IMR-90 (cell line): ENCODE measurements around the gene CPHXL2. TPM values are rescaled to one million over a fixed set of nuclear protein-coding genes. Genes with fewer than 3 reads are reported as not detected.

ENCODE experiments used
- ATAC-seq: fragments of 200-7000 bp; cut with Tn5 transposase; 2 replicates; pipeline ENCODE4 v1.9.1; 2020; ENCODE audit warnings: low read depth, mild to moderate bottlenecking, moderate library complexity
- BruUV-seq: library from RNA; stranded (reverse); fragments of 400-500 nt; replicated peaks from 2 replicates; lab custom pipeline; 2021; lab: Mats Ljungman, UMichigan
- CTCF ChIA-PET: fragments of 300-600 bp; formaldehyde crosslinking; extraction: SDS; loops from one replicate; lab custom pipeline; 2021; ENCODE audit warnings: antibody characterized with exemption; lab: Yijun Ruan, JAX
- POLR2A ChIA-PET: fragments of 300-600 bp; sonication (Branson Sonifier 250); formaldehyde crosslinking; loops from one replicate; lab custom pipeline; 2022; ENCODE audit warnings: antibody characterized with exemption; ENCODE audit not compliant: unreplicated experiment; lab: Charles Lee
- DNase-seq: peaks from one replicate; pipeline ENCODE4 v3.0.0; 2013
- H2AFZ ChIP-seq: replicated peaks from 2 replicates; pipeline ENCODE3; 2013; ENCODE audit warnings: low read length, mild to moderate bottlenecking; ENCODE audit not compliant: poor library complexity
- H2AK5ac ChIP-seq: 2 replicates; pipeline ENCODE4 v1.6.1; 2013; ENCODE audit warnings: low read depth, low read length, inconsistent platforms
- H2AK9ac ChIP-seq: replicated peaks from 2 replicates; pipeline ENCODE3; 2013; ENCODE audit warnings: mild to moderate bottlenecking, low read depth, low read length, moderate library complexity; ENCODE audit not compliant: poor library complexity
- H2BK120ac ChIP-seq: 2 replicates; pipeline ENCODE4 v1.6.1; 2013; ENCODE audit warnings: low read depth, low read length, inconsistent platforms
- H2BK15ac ChIP-seq: 3 replicates; pipeline ENCODE4 v1.6.1; 2013; ENCODE audit warnings: low read depth, low read length, inconsistent platforms
- H2BK20ac ChIP-seq: 2 replicates; pipeline ENCODE4 v1.6.1; 2013; ENCODE audit warnings: low read depth, mild to moderate bottlenecking, inconsistent platforms, low read length, moderate library complexity
- H2BK5ac ChIP-seq: 2 replicates; pipeline ENCODE4 v1.6.1; 2013; ENCODE audit warnings: mild to moderate bottlenecking, low read depth, low read length, inconsistent platforms; ENCODE audit not compliant: poor library complexity, severe bottlenecking
- H3K14ac ChIP-seq: replicated peaks from 2 replicates; pipeline ENCODE4 v1.6.1; 2013; ENCODE audit warnings: low read depth, low read length, inconsistent platforms
- H3K18ac ChIP-seq: 2 replicates; pipeline ENCODE4 v1.6.1; 2013; ENCODE audit warnings: low read depth, low read length, control low read depth
- H3K23ac ChIP-seq: 2 replicates; pipeline ENCODE4 v1.6.1; 2013; ENCODE audit warnings: low read depth, low read length, inconsistent platforms
- H3K27ac ChIP-seq: 2 replicates; pipeline ENCODE4 v1.5.1; 2013; ENCODE audit warnings: mild to moderate bottlenecking, control low read depth, low read length; ENCODE audit not compliant: insufficient read depth
- H3K27me3 ChIP-seq: 2 replicates; pipeline ENCODE4 v1.6.1; 2013; ENCODE audit warnings: low read length; ENCODE audit not compliant: control insufficient read depth, insufficient read depth
- H3K36me3 ChIP-seq: 2 replicates; pipeline ENCODE4 v1.6.1; 2013; ENCODE audit warnings: low read length, mixed read lengths; ENCODE audit not compliant: control insufficient read depth, insufficient read depth
- H3K4ac ChIP-seq: 2 replicates; pipeline ENCODE4 v1.6.1; 2013; ENCODE audit warnings: low read depth, low read length, inconsistent platforms
- H3K4me1 ChIP-seq: 2 replicates; pipeline ENCODE4 v1.6.1; 2013; ENCODE audit warnings: low read length, mixed read lengths; ENCODE audit not compliant: control insufficient read depth, insufficient read depth
- H3K4me2 ChIP-seq: 2 replicates; pipeline ENCODE4 v1.6.1; 2013; ENCODE audit warnings: low read depth, mild to moderate bottlenecking, control low read depth, low read length, moderate library complexity
- H3K4me3 ChIP-seq: 2 replicates; pipeline ENCODE4 v1.5.1; 2013; ENCODE audit warnings: low read depth, mild to moderate bottlenecking, control low read depth, low read length, moderate library complexity; ENCODE audit not compliant: insufficient read depth
- H3K56ac ChIP-seq: 2 replicates; pipeline ENCODE4 v1.6.1; 2013; ENCODE audit warnings: low read length, inconsistent platforms; ENCODE audit not compliant: insufficient read depth; ENCODE audit errors: extremely low read depth
- H3K79me1 ChIP-seq, 2 experiments: 2 replicates each; pipeline ENCODE4 v1.6.1; 2013; ENCODE audit warnings: low read length in 2 of 2, inconsistent platforms in 1 of 2, low read depth in 1 of 2
- H3K9ac ChIP-seq: 2 replicates; pipeline ENCODE4 v1.6.1; 2013; ENCODE audit warnings: low read depth, low read length, control low read depth
- H3K9me1 ChIP-seq: 2 replicates; pipeline ENCODE4 v1.6.1; 2013; ENCODE audit warnings: low read length, inconsistent platforms; ENCODE audit not compliant: insufficient read depth
- H3K9me3 ChIP-seq: 2 replicates; pipeline ENCODE4 v1.6.1; 2013; ENCODE audit warnings: low read length; ENCODE audit not compliant: control insufficient read depth, insufficient read depth
- H4K20me1 ChIP-seq: 2 replicates; pipeline ENCODE4 v1.6.1; 2013; ENCODE audit warnings: low read length, inconsistent platforms; ENCODE audit not compliant: insufficient read depth
- H4K5ac ChIP-seq: 2 replicates; pipeline ENCODE4 v1.6.1; 2013; ENCODE audit warnings: mild to moderate bottlenecking, low read depth, low read length, control low read depth
- H4K8ac ChIP-seq, 2 experiments: 2 replicates each; pipeline ENCODE4 v1.6.1; 2013; ENCODE audit warnings: low read depth in 2 of 2, low read length in 2 of 2, control low read depth in 1 of 2, inconsistent platforms in 1 of 2
- H4K91ac ChIP-seq: 2 replicates; pipeline ENCODE4 v1.6.1; 2013; ENCODE audit warnings: low read depth, low read length, inconsistent platforms; ENCODE audit not compliant: insufficient read depth
- BHLHE40 ChIP-seq: fragments of 150-350 bp; IDR thresholded peaks from 2 replicates; pipeline ENCODE4 v1.6.1; 2016; ENCODE audit warnings: mild to moderate bottlenecking, low read depth, low read length
- MXI1 ChIP-seq: IDR thresholded peaks from 2 replicates; pipeline ENCODE4 v1.6.1; 2012; ENCODE audit warnings: low read depth, mild to moderate bottlenecking, low read length, moderate library complexity, borderline replicate concordance
- NFE2L2 ChIP-seq: fragments of 150-350 bp; IDR thresholded peaks from 2 replicates; pipeline ENCODE4 v1.6.1; 2016; ENCODE audit warnings: low read depth, mild to moderate bottlenecking, low read length
- POLR2A ChIP-seq: IDR thresholded peaks from 2 replicates; pipeline ENCODE4 v1.6.1; 2012; ENCODE audit warnings: mild to moderate bottlenecking, low read depth, low read length
- RAD21 ChIP-seq: IDR thresholded peaks from 2 replicates; pipeline ENCODE4 v1.6.1; 2012; ENCODE audit warnings: low read length, improper control_type of control experiment
- RCOR1 ChIP-seq: IDR thresholded peaks from 2 replicates; pipeline ENCODE4 v1.6.1; 2012; ENCODE audit warnings: mild to moderate bottlenecking, low read length, improper control_type of control experiment; ENCODE audit not compliant: insufficient replicate concordance
- WGBS, 2 experiments: methylation state at CpG; one replicate each; pipeline versions ENCODE4 v1.1.5 to v1.1.7; 2013; ENCODE audit warnings: missing lambda C conversion rate in 2 of 2; ENCODE audit not compliant: insufficient read length in 1 of 2; ENCODE audit errors: extremely low coverage in 2 of 2; 5-methylcytosine and 5-hydroxymethylcytosine counted together
- dilution Hi-C: fragments of 300-500 bp; cut with HindIII; formaldehyde crosslinking; loops from one replicate; pipeline ENCODE4 v1.14.3; 2018; ENCODE audit warnings: low sequenced_read_pairs; ENCODE audit not compliant: unreplicated experiment
- in situ Hi-C: fragments of 300-500 bp; cut with MboI; formaldehyde crosslinking; loops from 3 replicates; pipeline ENCODE4 v1.14.3; 2019; ENCODE audit warnings: low sequenced_read_pairs, inconsistent platforms, mixed read lengths
- intact Hi-C: fragments of 100-400 bp; cut with micrococcal nuclease; formaldehyde crosslinking; loops from 2 replicates; pipeline ENCODE4 v1.10.0; 2022
- polyA plus RNA-seq, 3 experiments: library from polyadenylated mRNA; depleted of rRNA; stranded (reverse); fragments of >200 nt; gene quantifications; 2 replicates each; pipeline ENCODE4 v1.2.3, GENCODE V29; 2012; ENCODE audit warnings: low replicate concordance in 1 of 3
- total RNA-seq: library from RNA; depleted of rRNA; stranded (reverse); fragments of >200 nt; gene quantifications from 2 replicates; pipeline ENCODE4 v1.2.3, GENCODE V29; 2012
- TF ChIP-seq, protein P1 (sequence below): fragments of 150-350 bp; IDR thresholded peaks from 2 replicates; pipeline ENCODE4 v1.6.1; 2016; ENCODE audit warnings: low read depth, mild to moderate bottlenecking, low read length, moderate library complexity, borderline replicate concordance

The CPHXL2 gene
- total and polyA plus RNA-seq, 2 of the 4 experiments (the other 2 are of a cell fraction): not detected

DNA sequence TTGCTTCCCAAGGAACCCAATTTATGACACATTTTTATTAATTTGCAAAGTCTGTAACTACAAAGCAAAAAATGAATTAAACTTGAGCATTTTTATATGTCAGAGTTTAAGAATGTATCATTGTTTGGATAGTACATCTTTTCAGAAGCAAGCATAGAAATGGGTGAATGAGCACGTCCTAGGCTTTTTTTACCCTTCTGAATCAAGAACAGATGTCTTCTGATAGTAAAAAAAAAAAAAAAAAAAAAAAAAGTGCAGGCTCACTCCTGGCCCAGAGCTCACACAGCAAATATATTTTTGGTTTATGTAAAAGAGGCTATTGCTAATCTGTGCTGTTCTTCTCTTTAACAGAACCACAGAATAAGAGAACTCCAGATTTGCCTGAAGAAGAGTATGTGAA, 22.9 kb downstream of the CPHXL2 start:
- Histone ChIP-seq H3K4me3 (no peak overlapping the region), H3K4me2 (no peak overlapping the region; the same call in 1 of the 2 replicates), H4K8ac (no peak overlapping the region), H4K91ac (no peak overlapping the region), H2AK5ac (no peak overlapping the region), H3K9me3 (no peaks in the 10 kb centered on the region), H3K56ac (no peak overlapping the region), H2AFZ (no peak overlapping the region), H3K9ac (no peak overlapping the region), H3K36me3 (peaks cover 27% of the 10 kb centered on the region), H2BK20ac (no peak overlapping the region), H3K79me1 (peaks cover 8 to 37% of the 10 kb centered on the region in 2 experiments), H2BK5ac (no peak overlapping the region), H2AK9ac (no peak overlapping the region), H2BK15ac (no peak overlapping the region), H3K18ac (no peak overlapping the region), H4K5ac (no peak overlapping the region), H3K4me1 (peaks cover 5% of the 10 kb centered on the region), H3K27me3 (no peaks in the 10 kb centered on the region), H2BK120ac (no peak overlapping the region), H3K14ac (no peak overlapping the region), H3K23ac (no peak overlapping the region), H3K27ac (peak overlapping the region; percentile 42; the same call in 1 of the 2 replicates), H4K20me1 (peaks cover 54% of the 10 kb centered on the region), H3K9me1 (peaks cover 5% of the 10 kb centered on the region), H3K4ac (no peak overlapping the region)
- DNase-seq: peak; percentile 76
- WGBS, 2 experiments: no CpG with 5 or more reads among the region's 1 CpG
- TF ChIP-seq, protein P1, sequence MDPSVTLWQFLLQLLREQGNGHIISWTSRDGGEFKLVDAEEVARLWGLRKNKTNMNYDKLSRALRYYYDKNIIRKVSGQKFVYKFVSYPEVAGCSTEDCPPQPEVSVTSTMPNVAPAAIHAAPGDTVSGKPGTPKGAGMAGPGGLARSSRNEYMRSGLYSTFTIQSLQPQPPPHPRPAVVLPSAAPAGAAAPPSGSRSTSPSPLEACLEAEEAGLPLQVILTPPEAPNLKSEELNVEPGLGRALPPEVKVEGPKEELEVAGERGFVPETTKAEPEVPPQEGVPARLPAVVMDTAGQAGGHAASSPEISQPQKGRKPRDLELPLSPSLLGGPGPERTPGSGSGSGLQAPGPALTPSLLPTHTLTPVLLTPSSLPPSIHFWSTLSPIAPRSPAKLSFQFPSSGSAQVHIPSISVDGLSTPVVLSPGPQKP: no peak
- TF ChIP-seq NFE2L2: no peak
- no peak for TF ChIP-seq BHLHE40
- no peak for TF ChIP-seq RAD21
- TF ChIP-seq POLR2A: no peak
- TF ChIP-seq MXI1: no peak
- TF ChIP-seq RCOR1: no peak
- POLR2A ChIA-PET: interaction anchor here (0.6 kb wide), 1 partner anchor 101 kb away, joined by 5 read pairs; no protein-coding TSS in a partner anchor
- dilution Hi-C loops: no loop called here
- peak; percentile 61 for ATAC-seq
- intact Hi-C loops: no loop called here
- no TSS peak for BruUV-seq
- in situ Hi-C loops: no loop called here
- CTCF ChIA-PET: no interaction called here
